BJ (cell line): Measurements from ENCODE around the gene ATXN1. TPM values are rescaled to one million over a fixed set of nuclear protein-coding genes. Genes with fewer than 3 reads are reported as not detected.
"Not testable (repeated sequence)": the region's sequence is repeated elsewhere in the genome, so short reads cannot be mapped to it uniquely, and the experiment has no call there.

ENCODE experiments used
- CTCF ChIA-PET: fragments of 350-600 bp; formaldehyde crosslinking; extraction: SDS; loops from one replicate; lab custom pipeline; 2021; ENCODE audit warnings: antibody characterized with exemption, inconsistent platforms; lab: Yijun Ruan, JAX
- POLR2A ChIA-PET: fragments of 300-600 bp; sonication (Branson Sonifier 250); formaldehyde crosslinking; extraction: SDS; loops from one replicate; lab custom pipeline; 2021; ENCODE audit warnings: antibody characterized with exemption; lab: Charles Lee
- DNase-seq: peaks from one replicate; pipeline ENCODE4 v3.0.0-alpha.2; 2011; ENCODE audit warnings: low read depth
- H3K27me3 ChIP-seq: 2 replicates; pipeline ENCODE4 v1.6.0; 2011; ENCODE audit warnings: low read length; ENCODE audit not compliant: control insufficient read depth, insufficient read depth
- H3K36me3 ChIP-seq: 2 replicates; pipeline ENCODE4 v1.5.1; 2011; ENCODE audit warnings: low read length; ENCODE audit not compliant: control insufficient read depth, insufficient read depth
- H3K4me3 ChIP-seq: 2 replicates; pipeline ENCODE4 v1.5.1; 2011; ENCODE audit warnings: low read depth, mild to moderate bottlenecking, control low read depth, low read length
- CTCF ChIP-seq: IDR thresholded peaks from 2 replicates; pipeline ENCODE4 v1.5.1; 2011; ENCODE audit warnings: low read depth, mild to moderate bottlenecking, control low read depth, inconsistent platforms, low read length, moderate library complexity; ENCODE audit not compliant: insufficient read depth
- polyA plus RNA-seq: library from polyadenylated mRNA; depleted of rRNA; stranded (reverse); fragments of >200 nt; gene quantifications from 2 replicates; pipeline ENCODE4 v1.2.3, GENCODE V29; 2011

ATXN1 gene
- polyA plus RNA-seq, 1 experiment, result 60.2 TPM

- Histone ChIP-seq H3K4me3 (no peak overlapping the region), H3K36me3 (no peaks in the 10 kb centered on the region), H3K27me3 (no peaks in the 10 kb centered on the region)
- CTCF ChIA-PET, result no interaction called here
- DNase-seq, result no peak
- POLR2A ChIA-PET, result no interaction called here
- no peak for TF ChIP-seq CTCF
Measured at GRCh38 chr6:16461491-16461890, 299.8 kb downstream of the ATXN1 start.

- H3K36me3 ChIP-seq, CTCF ChIA-PET, H3K4me3 ChIP-seq, POLR2A ChIA-PET, H3K27me3 ChIP-seq, DNase-seq: not testable (repeated sequence)
Measured at GRCh38 chr6:16459472-16459871, 301.8 kb downstream of the ATXN1 start.

- no peak for TF ChIP-seq CTCF
- Histone ChIP-seq H3K4me3 (no peak overlapping the region), H3K36me3 (no peaks in the 10 kb centered on the region), H3K27me3 (no peaks in the 10 kb centered on the region)
- CTCF ChIA-PET, result no interaction called here
- POLR2A ChIA-PET, result no interaction called here
- DNase-seq, result no peak
Measured at GRCh38 chr6:16452348-16452747, 308.9 kb downstream of the ATXN1 start.

GRCh38 chr6:16450821-16451220 is 310.4 kb downstream of the ATXN1 start:
- ChIA-PET POLR2A (interaction anchor here (0.6 to 0.7 kb wide), 2 partner anchors 188 to 1942 kb away, joined by 3 to 4 read pairs; no protein-coding TSS in a partner anchor), CTCF (interaction anchor here (0.6 to 1.8 kb wide), 2 partner anchors 60 to 312 kb away, joined by 3 to 6 read pairs; no protein-coding TSS in a partner anchor)
- no peak for DNase-seq

GRCh38 chr6:16450285-16450684 is 311.0 kb downstream of the ATXN1 start:
- no peak for TF ChIP-seq CTCF
- H3K27me3 ChIP-seq, result no peaks in the 10 kb centered on the region
- POLR2A ChIA-PET, result interaction anchor here (0.6 kb wide), 1 partner anchor 1943 kb away, joined by 3 read pairs; no protein-coding TSS in a partner anchor
- H3K4me3 ChIP-seq, result no peak overlapping the region
- no peaks in the 10 kb centered on the region for H3K36me3 ChIP-seq
- CTCF ChIA-PET, result interaction anchor here (1.0 to 1.8 kb wide), 2 partner anchors 313 to 517 kb away, joined by 3 to 6 read pairs; no protein-coding TSS in a partner anchor
- peak; percentile 97 for DNase-seq

More at GRCh38 chr6:16450821-16451220, 310.4 kb downstream of the ATXN1 start:
- no peaks in the 10 kb centered on the region for H3K36me3 ChIP-seq
- no peak overlapping the region for H3K4me3 ChIP-seq
- H3K27me3 ChIP-seq, result no peaks in the 10 kb centered on the region
- no peak for TF ChIP-seq CTCF

- POLR2A ChIA-PET, result no interaction called here
- DNase-seq, result no peak
- H3K36me3 ChIP-seq, result no peaks in the 10 kb centered on the region
- CTCF ChIA-PET, result no interaction called here
- TF ChIP-seq CTCF, result no peak
- H3K4me3 ChIP-seq, result no peak overlapping the region
- no peaks in the 10 kb centered on the region for H3K27me3 ChIP-seq
Measured at GRCh38 chr6:16446273-16446672, 315.0 kb downstream of the ATXN1 start.
